T-cell (primary cell): ENCODE measurements around the gene POLR2F. TPM values are rescaled to one million over a fixed set of nuclear protein-coding genes. Genes with fewer than 3 reads are reported as not detected.

Source experiments
- ATAC-seq, 4 experiments: fragments of 200-7000 bp in 3 of 4; fragments of 150-1000 bp in 1 of 4; cut with Tn5 transposase; replicated peaks in 1 of 4; 1 replicate in 3 of 4; 2 replicates in 1 of 4; pipeline ENCODE4 v1.10.0; 2021; ENCODE audit warnings: moderate library complexity in 3 of 4, mild to moderate bottlenecking in 2 of 4, moderate number of reproducible peaks in 1 of 4
- CTCF ChIA-PET, 2 donors: fragments of 300-600 bp; sonication (Branson Sonifier 250); formaldehyde crosslinking; loops; one replicate each; lab custom pipeline; 2022; ENCODE audit warnings: antibody characterized with exemption in 2 of 2; lab: Charles Lee
- POLR2A ChIA-PET, 2 donors: fragments of 300-600 bp; sonication (Branson Sonifier 250); formaldehyde crosslinking; loops; one replicate each; lab custom pipeline; 2022; ENCODE audit warnings: antibody characterized with exemption in 2 of 2; lab: Charles Lee
- DNase-seq, 35 experiments: peaks; one replicate each; pipeline versions ENCODE4 v3.0.0 to v3.0.0-alpha.2; 2013 to 2023
- H3K27ac ChIP-seq: one replicate; pipeline ENCODE4 v1.5.1; 2013; ENCODE audit warnings: low read length
- H3K27me3 ChIP-seq, 2 experiments: replicated peaks in 1 of 2; 1 replicate in 1 of 2; 2 replicates in 1 of 2; pipeline versions ENCODE4 v1.6.1 to v1.7.0; 2013; ENCODE audit warnings: low read length in 1 of 2, mixed read lengths in 1 of 2; ENCODE audit not compliant: control insufficient read depth in 2 of 2, insufficient read depth in 2 of 2; ENCODE audit errors: extremely low read depth in 1 of 2
- H3K36me3 ChIP-seq, 2 donors: 1 replicate in 1 of 2; 2 replicates in 1 of 2; pipeline versions ENCODE4 v1.6.1 to v1.7.0; 2013; ENCODE audit warnings: low read length in 1 of 2; ENCODE audit not compliant: control insufficient read depth in 2 of 2, insufficient read depth in 1 of 2; ENCODE audit errors: extremely low read depth in 1 of 2
- H3K4me1 ChIP-seq, 2 experiments: 1 replicate in 1 of 2; 2 replicates in 1 of 2; pipeline versions ENCODE4 v1.6.1 to v1.7.0; 2013; ENCODE audit warnings: low read length in 2 of 2, mixed read lengths in 1 of 2; ENCODE audit not compliant: insufficient read depth in 2 of 2, control insufficient read depth in 1 of 2; ENCODE audit errors: extremely low read depth in 1 of 2
- H3K4me3 ChIP-seq, 2 donors: 1 replicate in 1 of 2; 2 replicates in 1 of 2; pipeline versions ENCODE4 v1.5.1 to v1.7.0; 2013; ENCODE audit warnings: mild to moderate bottlenecking in 2 of 2, low read length in 1 of 2, moderate library complexity in 1 of 2; ENCODE audit not compliant: control insufficient read depth in 1 of 2; ENCODE audit errors: extremely low read depth in 1 of 2
- H3K9me3 ChIP-seq: 2 replicates; pipeline ENCODE4 v1.7.0; 2013
- H3K27ac Mint-ChIP-seq, 2 donors: one replicate each; pipeline ENCODE4 v1.8.0; 2020 to 2021; ENCODE audit warnings: mild to moderate bottlenecking in 2 of 2, mixed read lengths in 2 of 2
- H3K27me3 Mint-ChIP-seq, 2 donors: one replicate each; pipeline ENCODE4 v1.8.0; 2021 to 2022; ENCODE audit warnings: mixed read lengths in 2 of 2
- H3K36me3 Mint-ChIP-seq: one replicate; pipeline ENCODE4 v1.8.0; 2021; ENCODE audit warnings: mixed read lengths
- H3K4me1 Mint-ChIP-seq, 3 donors: one replicate each; pipeline ENCODE4 v1.8.0; 2020 to 2022; ENCODE audit warnings: mixed read lengths in 3 of 3, mild to moderate bottlenecking in 1 of 3
- H3K4me3 Mint-ChIP-seq, 3 donors: one replicate each; pipeline ENCODE4 v1.8.0; 2020 to 2022; ENCODE audit warnings: mild to moderate bottlenecking in 3 of 3, mixed read lengths in 3 of 3, moderate library complexity in 3 of 3
- H3K9me3 Mint-ChIP-seq, 3 donors: one replicate each; pipeline ENCODE4 v1.8.0; 2020 to 2022; ENCODE audit warnings: mixed read lengths in 3 of 3
- WGBS: methylation state at CpG from one replicate; pipeline ENCODE4 v1.1.5; 2013; ENCODE audit warnings: missing lambda C conversion rate; ENCODE audit not compliant: insufficient coverage; 5-methylcytosine and 5-hydroxymethylcytosine counted together
- total RNA-seq, 35 experiments: library from RNA in 6 of 35; stranded (reverse) in 6 of 35; fragments of 120-200 nt in 1 of 35; gene quantifications; one replicate each; pipeline versions ENCODE4 v1.2.1 to v1.2.4 and lab custom pipeline; 2013 to 2026

Gene POLR2F
- total RNA-seq, 5 donors from 2014 or later (not counting 1 experiment from before 2014, with no cell fraction given) = 31.4 to 54.5 (median 49.4) TPM

DNA sequence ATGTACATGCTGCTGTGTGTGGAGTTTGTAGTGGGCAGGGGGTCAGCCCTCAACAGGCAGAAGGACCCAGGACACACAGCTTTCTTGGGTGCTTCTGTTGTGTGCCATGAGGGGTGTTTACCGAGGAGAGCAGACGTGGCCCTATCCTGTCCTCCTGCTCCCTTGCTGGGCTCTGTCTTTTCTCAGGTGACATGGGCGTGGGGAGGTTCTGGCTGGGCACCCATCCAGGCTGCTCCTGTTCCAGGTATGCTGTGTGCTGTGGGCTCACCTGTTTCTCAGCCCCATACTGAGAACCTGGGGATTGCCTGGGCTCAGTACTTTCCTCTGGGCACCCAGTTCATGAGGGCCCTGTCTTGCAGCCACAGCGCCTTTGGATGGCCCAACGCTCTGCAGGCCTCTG is 24.1 kb upstream of the POLR2F start:
- Histone ChIP-seq H3K27ac (no peak overlapping the region), H3K4me1 (peaks cover 0 to 9% of the 10 kb centered on the region in 2 experiments), H3K9me3 (no peaks in the 10 kb centered on the region), H3K27me3 (no peaks in the 10 kb centered on the region), H3K4me3 (no peak overlapping the region), H3K36me3 (peaks cover 22 to 55% of the 10 kb centered on the region in 2 donors)
- CTCF ChIA-PET = interaction anchor here in 1 of 2 donors (0.6 kb wide), 1 partner anchor 16 kb away, joined by 4 read pairs; no protein-coding TSS in a partner anchor
- Mint-ChIP-seq H3K4me1 (peaks cover 12 to 15% (median 15%) of the 10 kb centered on the region in 3 donors), H3K27me3 (no peaks in the 10 kb centered on the region), H3K4me3 (no peak overlapping the region), H3K9me3 (no peaks in the 10 kb centered on the region), H3K27ac (no peak overlapping the region), H3K36me3 (peaks cover 18% of the 10 kb centered on the region)
- ATAC-seq = no peak
- WGBS = 100% methylated on average over 3 of the region's 5 CpGs
- POLR2A ChIA-PET = no interaction called here
- no peak for DNase-seq

DNA sequence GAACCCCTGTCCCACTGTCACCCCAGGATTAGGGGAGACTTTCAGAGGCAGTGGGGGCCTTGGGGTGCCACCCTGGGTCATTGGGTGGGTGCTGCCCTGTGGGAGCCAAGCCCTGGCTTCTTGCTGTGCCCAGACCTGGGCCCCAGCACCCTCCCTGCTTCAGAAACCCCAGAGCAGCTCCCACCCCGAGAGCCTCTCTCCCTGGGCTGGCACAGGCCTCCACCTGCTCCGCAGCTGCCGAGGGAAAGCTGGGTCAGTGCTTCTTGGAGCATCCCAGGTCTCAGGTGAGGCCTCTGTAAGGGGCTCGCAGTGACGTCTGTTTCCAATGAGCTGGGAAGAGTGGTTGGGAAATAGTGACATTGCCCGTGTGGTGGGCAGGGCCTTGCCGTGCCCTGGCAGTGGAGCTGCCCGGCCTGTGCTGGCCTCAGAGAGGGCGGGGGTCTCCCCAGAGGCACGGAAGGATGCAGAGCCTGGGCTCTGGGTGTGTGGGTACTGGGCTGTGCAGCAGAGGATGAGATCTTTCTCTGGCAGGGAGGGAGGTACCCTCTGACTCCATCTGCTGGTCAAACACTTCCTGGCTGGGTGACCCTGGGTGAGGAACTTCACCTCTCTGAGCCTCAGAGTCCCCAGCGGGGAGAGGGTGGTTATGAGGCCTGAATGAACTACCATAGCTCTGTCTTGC is 23.1 kb upstream of the POLR2F start:
- Mint-ChIP-seq H3K27me3 (no peaks in the 10 kb centered on the region), H3K9me3 (no peaks in the 10 kb centered on the region), H3K36me3 (peaks cover 18% of the 10 kb centered on the region), H3K27ac (no peak overlapping the region), H3K4me3 (no peak overlapping the region), H3K4me1 (peaks cover 12 to 15% (median 15%) of the 10 kb centered on the region in 3 donors)
- POLR2A ChIA-PET = no interaction called here
- no peaks in the 10 kb centered on the region for H3K9me3 ChIP-seq
- H3K27ac ChIP-seq = no peak overlapping the region
- no peaks in the 10 kb centered on the region for H3K27me3 ChIP-seq
- DNase-seq (peak in 1 of 35 experiments; percentile 26), ATAC-seq (peak in 1 of 4 experiments; percentile 24)
- H3K36me3 ChIP-seq = peaks cover 16 to 45% of the 10 kb centered on the region in 2 donors
- 91% methylated on average over 10 of the region's 11 CpGs for WGBS
- CTCF ChIA-PET = interaction anchor here in 1 of 2 donors (0.6 kb wide), 1 partner anchor 44 kb away, joined by 3 read pairs; no protein-coding TSS in a partner anchor
- peaks cover 0 to 9% of the 10 kb centered on the region in 2 experiments for H3K4me1 ChIP-seq
- H3K4me3 ChIP-seq = no peak overlapping the region

DNA sequence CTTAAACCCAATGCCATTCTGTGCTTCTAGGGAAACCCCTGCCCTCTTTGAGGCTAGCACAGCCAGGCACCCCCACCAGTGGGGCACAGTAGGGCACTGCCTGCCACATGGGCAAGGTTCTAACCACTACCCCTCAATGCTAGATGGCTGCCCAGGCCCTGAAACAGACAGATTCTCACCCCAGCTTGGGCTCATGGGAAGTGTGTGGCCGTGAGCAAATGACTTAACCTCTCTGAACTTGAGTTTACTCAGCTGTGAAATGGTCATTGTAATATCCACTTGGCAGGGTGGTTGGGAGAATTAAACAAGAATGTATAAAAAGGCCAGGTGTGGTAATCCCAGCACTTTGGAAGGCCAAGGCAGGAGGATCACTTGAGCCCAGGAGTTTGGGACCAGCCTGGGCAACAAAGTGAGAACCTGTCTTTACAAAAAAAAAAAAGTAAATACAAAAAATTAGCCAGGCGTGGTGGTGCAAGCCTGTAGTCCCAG is 22.5 kb upstream of the POLR2F start:
- peaks cover 13 to 42% of the 10 kb centered on the region in 2 donors for H3K36me3 ChIP-seq
- H3K4me3 Mint-ChIP-seq = no peak overlapping the region
- H3K4me1 Mint-ChIP-seq = peaks cover 12 to 15% (median 15%) of the 10 kb centered on the region in 3 donors
- CTCF ChIA-PET = interaction anchor here in 1 of 2 donors (0.6 to 1.5 kb wide), 3 partner anchors 23 to 55 kb away, joined by 3 read pairs; no protein-coding TSS in a partner anchor
- no peak overlapping the region for H3K27ac ChIP-seq
- no peaks in the 10 kb centered on the region for H3K27me3 ChIP-seq
- POLR2A ChIA-PET = no interaction called here
- H3K27me3 Mint-ChIP-seq = no peaks in the 10 kb centered on the region
- H3K4me3 ChIP-seq = no peak overlapping the region
- DNase-seq (no peak), ATAC-seq (no peak)
- no peaks in the 10 kb centered on the region for H3K9me3 ChIP-seq
- WGBS = 100% methylated on average over 1 of the region's 2 CpGs
- no peaks in the 10 kb centered on the region for H3K9me3 Mint-ChIP-seq
- peaks cover 18% of the 10 kb centered on the region for H3K36me3 Mint-ChIP-seq
- peak overlapping the region in 1 of 2 donors; percentile 50 for H3K27ac Mint-ChIP-seq
- H3K4me1 ChIP-seq = peaks cover 0 to 9% of the 10 kb centered on the region in 2 experiments

DNA sequence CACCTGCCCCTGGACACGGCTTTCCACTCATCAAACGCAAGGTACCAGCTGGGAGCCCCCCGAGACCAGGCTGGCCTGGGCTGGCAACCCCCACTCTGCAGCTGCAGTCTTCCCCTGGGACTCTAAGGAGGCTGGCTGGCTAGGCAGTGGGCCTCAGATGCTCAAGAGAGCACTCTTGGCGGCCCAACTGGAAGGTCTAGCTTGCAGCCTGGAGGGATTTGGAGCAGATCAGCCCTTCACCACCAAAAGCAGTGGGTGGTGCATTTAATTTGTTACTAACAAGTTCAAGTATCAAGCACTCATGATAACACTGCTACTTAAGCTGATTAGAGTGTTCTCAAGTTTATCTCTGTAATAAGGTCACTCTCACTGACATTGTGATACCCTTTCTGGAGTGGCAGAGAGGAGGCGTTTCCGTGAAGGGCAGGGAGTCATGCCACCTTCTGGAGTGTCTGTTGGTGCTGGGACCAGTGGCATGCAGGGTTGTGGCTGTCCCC is 21.6 kb upstream of the POLR2F start:
- H3K4me3 ChIP-seq = no peak overlapping the region
- H3K27ac ChIP-seq = no peak overlapping the region
- no peaks in the 10 kb centered on the region for H3K9me3 ChIP-seq
- no peak for DNase-seq
- ATAC-seq = no peak
- peaks cover 16 to 33% of the 10 kb centered on the region in 2 donors for H3K36me3 ChIP-seq
- CTCF ChIA-PET = interaction anchor here (0.6 to 1.5 kb wide), 5 partner anchors 13 to 56 kb away, joined by 3 read pairs; no protein-coding TSS in a partner anchor
- no peak overlapping the region for H3K4me3 Mint-ChIP-seq
- peaks cover 12 to 15% (median 15%) of the 10 kb centered on the region in 3 donors for H3K4me1 Mint-ChIP-seq
- peaks cover 0 to 9% of the 10 kb centered on the region in 2 experiments for H3K4me1 ChIP-seq
- 72% methylated on average over 3 of the region's 6 CpGs for WGBS
- no peaks in the 10 kb centered on the region for H3K9me3 Mint-ChIP-seq
- no peaks in the 10 kb centered on the region for H3K27me3 Mint-ChIP-seq
- H3K27me3 ChIP-seq = no peaks in the 10 kb centered on the region
- POLR2A ChIA-PET = interaction anchor here in 1 of 2 donors (0.5 kb wide), 1 partner anchor 1449 kb away, joined by 3 read pairs; no protein-coding TSS in a partner anchor
- no peak overlapping the region for H3K27ac Mint-ChIP-seq
- peaks cover 21% of the 10 kb centered on the region for H3K36me3 Mint-ChIP-seq

DNA sequence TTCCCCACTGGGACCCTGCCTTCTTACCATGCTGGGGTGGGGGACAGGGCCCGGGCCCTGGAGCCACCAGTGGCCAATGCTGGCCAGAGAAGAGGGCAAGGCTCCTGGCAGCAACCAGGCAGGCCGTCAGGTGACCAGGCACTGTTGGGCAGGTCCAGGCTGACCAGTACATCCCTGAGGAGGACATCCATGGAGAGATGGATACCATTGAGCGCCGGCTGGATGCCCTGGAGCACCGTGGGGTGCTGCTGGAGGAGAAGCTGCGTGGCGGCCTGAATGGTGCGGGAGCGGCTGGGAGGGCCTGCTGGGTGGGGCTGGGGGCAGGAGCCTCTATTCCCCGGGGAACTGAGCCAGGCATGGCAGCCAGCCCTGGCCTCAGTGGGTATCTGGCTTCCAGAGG is 21.1 kb upstream of the POLR2F start:
- DNase-seq (no peak), ATAC-seq (no peak)
- Histone ChIP-seq H3K4me1 (peaks cover 0 to 9% of the 10 kb centered on the region in 2 experiments), H3K27ac (no peak overlapping the region), H3K9me3 (no peaks in the 10 kb centered on the region), H3K4me3 (no peak overlapping the region), H3K27me3 (no peaks in the 10 kb centered on the region), H3K36me3 (peaks cover 16 to 29% of the 10 kb centered on the region in 2 donors)
- Mint-ChIP-seq H3K9me3 (no peaks in the 10 kb centered on the region), H3K4me1 (peaks cover 12 to 15% (median 15%) of the 10 kb centered on the region in 3 donors), H3K27me3 (no peaks in the 10 kb centered on the region), H3K4me3 (no peak overlapping the region), H3K36me3 (peaks cover 21% of the 10 kb centered on the region), H3K27ac (no peak overlapping the region)
- CTCF ChIA-PET = interaction anchor here (0.6 to 1.5 kb wide), 4 partner anchors 13 to 36 kb away, joined by 3 read pairs; no protein-coding TSS in a partner anchor
- WGBS = 93% methylated on average over 10 of the region's 10 CpGs
- POLR2A ChIA-PET = no interaction called here

DNA sequence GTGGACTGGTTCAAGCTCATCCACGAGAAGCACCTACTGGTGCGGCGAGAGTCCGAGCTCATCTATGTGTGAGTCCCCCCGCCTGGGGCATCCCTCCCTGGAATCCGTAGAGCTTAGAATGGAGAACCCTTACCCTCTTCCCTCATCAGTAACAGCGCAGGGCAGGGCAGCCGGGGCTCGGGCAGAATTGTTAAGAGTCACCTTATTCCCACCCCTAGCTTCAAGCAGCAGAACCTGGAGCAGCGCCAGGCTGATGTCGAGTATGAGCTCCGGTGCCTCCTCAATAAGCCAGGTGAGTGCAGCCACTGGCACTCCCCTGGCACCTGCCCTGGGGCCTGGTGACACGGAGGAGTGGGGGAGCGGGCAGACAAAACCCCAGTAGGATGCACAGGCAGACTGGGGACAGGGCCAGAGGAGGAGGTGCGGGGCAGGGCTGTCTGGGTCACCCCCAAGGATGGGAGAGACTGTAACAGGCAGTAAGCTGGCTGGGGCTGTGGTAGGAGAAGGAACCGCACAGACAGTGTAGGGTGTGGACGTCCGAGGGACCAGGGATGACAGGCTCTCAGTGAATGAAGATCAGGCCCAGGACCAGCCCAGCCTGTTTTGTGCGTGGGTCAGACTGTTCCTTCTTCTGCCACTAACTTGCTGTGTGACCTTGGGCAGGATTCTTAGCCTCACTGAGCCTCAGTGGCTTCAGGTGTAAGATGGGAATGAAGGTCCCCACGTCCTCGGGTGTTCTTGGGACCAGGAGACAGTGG is 20.5 kb upstream of the POLR2F start:
- Mint-ChIP-seq H3K27ac (peak overlapping the region in 1 of 2 donors; percentile 23), H3K4me1 (peaks cover 12 to 15% (median 15%) of the 10 kb centered on the region in 3 donors), H3K9me3 (no peaks in the 10 kb centered on the region), H3K27me3 (no peaks in the 10 kb centered on the region), H3K4me3 (no peak overlapping the region), H3K36me3 (peaks cover 27% of the 10 kb centered on the region)
- no peak for ATAC-seq
- Histone ChIP-seq H3K9me3 (no peaks in the 10 kb centered on the region), H3K27ac (no peak overlapping the region), H3K4me3 (no peak overlapping the region), H3K4me1 (peaks cover 0 to 9% of the 10 kb centered on the region in 2 experiments), H3K27me3 (no peaks in the 10 kb centered on the region), H3K36me3 (peaks cover 19 to 33% of the 10 kb centered on the region in 2 donors)
- WGBS = 94% methylated on average over 15 of the region's 21 CpGs
- POLR2A ChIA-PET = no interaction called here
- no peak for DNase-seq
- CTCF ChIA-PET = interaction anchor here (0.7 to 0.8 kb wide), 2 partner anchors 14 to 36 kb away, joined by 3 read pairs; no protein-coding TSS in a partner anchor
